ENCODE results near the gene CENPVL1.
"Not testable (repeated sequence)": the region's sequence is repeated elsewhere in the genome, so short reads cannot be mapped to it uniquely, and the experiment has no call there.

Gene CENPVL1

DNA sequence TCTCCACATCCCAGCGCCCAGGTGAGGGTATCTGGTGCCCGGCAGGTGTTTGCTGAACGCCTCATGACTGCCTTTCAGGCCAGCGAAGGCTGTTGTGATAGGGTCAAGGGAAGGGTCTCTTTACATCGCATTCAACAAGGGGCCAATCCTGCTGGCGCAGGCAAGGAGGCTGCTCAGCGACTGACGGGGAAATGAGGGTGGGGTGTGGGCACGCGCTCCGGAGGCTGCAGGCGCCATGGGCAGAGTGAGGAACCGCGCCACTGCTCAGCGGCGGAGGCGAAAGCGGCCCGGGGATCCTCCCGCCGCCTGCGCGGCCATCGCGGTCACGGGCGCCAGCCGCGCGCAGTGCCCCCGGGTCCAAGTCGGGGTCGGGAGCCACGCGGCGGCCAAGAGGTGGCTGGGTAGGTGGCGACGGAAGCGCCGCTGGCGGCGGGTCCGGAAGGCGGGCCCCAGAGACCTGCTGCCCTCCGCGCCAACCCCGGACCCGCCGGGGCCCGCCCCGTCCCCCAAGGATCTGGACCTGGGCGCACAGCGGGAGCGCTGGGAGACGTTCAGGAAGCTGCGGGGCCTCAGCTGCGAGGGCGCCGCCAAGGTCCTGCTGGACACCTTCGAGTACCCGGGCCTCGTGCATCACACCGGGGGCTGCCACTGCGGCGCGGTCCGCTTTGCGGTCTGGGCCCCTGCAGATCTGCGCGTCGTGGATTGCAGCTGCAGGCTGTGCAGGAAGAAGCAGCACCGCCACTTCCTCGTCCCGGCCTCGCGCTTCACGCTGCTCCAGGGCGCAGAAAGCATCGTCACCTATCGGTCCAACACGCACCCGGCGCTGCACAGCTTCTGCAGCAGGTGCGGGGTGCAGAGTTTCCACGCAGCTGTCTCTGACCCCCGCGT is at the start of gene CENPVL1:
TSS of gene CENPVL1 (plus strand) at position 236 of the 888 bp plus-strand sequence. CDS start at position 236, 0 bp downstream.
- FAIRE-seq = not testable (repeated sequence)

DNA sequence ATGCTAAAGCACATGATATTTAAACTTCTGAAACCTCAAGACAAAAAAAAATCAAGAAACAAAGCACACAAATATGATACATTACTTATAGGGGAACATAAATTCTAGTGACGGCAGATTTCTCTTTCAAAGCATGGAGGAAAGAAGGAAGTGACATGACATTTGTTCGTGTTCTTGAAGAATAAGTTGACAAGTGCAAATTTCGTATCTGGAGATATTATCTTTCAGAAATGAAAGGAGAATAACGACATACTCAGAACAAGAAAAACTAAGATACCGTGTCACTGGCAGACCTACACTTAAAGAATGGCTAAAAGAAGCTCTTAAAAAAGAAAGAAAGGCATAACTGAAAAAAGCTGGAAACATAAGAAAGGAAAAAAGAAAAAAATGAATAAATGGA is 44.3 kb upstream of the CENPVL1 start:
- FAIRE-seq = no peak

DNA sequence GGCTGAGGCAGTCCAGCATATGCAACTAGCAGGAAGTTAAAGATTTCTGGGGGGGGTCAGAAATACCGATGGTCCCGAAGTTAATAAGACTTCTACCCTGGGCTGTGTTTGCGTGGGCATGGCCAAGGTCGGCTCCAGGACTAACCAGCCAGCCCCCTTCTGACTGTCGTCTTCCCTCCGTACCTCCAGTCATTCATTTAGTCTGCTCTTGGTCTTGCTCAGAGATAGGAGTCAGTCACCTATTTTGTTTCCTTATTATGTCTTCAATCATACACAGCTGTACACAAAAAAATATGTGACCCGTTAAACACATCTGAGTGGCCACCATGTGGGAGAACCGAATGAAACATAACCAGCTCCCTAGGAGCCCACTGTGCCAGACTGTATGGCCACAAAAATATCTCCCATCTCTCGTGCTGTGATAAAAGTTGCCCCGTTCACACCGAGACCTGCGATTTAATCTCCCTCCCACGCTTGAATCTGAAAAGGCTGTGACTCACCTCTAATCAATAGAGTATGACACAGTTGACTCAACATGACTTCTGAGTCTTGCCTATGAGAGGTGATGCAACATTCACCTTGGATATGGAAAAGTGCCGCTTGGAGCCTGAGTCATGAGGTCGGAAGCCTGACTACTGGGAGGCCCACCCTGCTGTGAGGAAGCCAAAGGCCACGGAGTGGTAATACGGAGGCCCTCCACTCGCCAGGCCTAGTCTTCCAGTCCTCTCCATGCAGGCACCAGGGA is 30.5 kb upstream of the CENPVL1 start:
- not testable (repeated sequence) for FAIRE-seq

DNA sequence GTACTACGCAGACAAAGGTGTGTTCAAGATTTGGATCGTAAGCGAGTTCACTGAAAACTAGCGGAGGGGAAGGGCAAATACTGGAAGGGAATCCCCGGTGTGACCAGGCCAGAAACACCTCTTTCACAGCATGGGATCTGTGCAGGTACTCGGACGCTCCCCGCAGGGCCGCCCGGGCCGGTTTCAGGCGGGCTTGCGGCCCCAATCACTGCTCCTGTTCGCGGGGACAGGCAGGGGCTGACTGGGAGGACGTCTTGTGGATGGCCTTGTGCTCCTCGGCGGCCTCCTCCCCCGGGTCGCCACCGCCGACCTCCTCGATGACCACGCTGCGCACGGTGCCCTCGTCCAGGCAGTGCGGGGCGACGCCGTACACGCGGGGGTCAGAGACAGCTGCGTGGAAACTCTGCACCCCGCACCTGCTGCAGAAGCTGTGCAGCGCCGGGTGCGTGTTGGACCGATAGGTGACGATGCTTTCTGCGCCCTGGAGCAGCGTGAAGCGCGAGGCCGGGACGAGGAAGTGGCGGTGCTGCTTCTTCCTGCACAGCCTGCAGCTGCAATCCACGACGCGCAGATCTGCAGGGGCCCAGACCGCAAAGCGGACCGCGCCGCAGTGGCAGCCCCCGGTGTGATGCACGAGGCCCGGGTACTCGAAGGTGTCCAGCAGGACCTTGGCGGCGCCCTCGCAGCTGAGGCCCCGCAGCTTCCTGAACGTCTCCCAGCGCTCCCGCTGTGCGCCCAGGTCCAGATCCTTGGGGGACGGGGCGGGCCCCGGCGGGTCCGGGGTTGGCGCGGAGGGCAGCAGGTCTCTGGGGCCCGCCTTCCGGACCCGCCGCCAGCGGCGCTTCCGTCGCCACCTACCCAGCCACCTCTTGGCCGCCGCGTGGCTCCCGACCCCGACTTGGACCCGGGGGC is 28.2 kb upstream of the CENPVL1 start:
- FAIRE-seq = not testable (repeated sequence)

DNA sequence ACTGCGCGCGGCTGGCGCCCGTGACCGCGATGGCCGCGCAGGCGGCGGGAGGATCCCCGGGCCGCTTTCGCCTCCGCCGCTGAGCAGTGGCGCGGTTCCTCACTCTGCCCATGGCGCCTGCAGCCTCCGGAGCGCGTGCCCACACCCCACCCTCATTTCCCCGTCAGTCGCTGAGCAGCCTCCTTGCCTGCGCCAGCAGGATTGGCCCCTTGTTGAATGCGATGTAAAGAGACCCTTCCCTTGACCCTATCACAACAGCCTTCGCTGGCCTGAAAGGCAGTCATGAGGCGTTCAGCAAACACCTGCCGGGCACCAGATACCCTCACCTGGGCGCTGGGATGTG is 27.6 kb upstream of the CENPVL1 start, which contains the start of gene CENPVL2:
TSS of gene CENPVL2 (minus strand) at position 112 of the 343 bp plus-strand sequence. CDS start at position 112, 0 bp downstream.
- FAIRE-seq = not testable (repeated sequence)

DNA sequence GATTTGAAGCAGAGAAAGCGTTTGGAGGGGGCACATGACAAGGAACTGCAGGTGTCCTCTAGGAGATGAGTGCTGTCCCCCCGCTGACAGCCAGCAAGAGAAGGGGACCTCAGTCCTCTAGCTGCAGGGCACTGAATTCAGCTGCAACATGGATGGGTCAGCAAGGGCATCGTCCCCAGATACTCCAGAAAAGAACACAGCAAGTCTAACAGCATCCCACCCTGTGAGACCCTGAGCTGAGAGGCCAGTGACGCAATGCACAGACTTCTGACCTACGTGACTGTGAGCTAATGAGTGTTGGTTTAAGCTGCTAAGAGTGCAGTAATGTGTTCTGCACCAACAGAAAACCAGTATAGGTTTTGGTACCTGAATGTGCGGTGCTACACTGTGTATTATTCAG is 16.1 kb upstream of the CENPVL1 start:
- FAIRE-seq = no peak

DNA sequence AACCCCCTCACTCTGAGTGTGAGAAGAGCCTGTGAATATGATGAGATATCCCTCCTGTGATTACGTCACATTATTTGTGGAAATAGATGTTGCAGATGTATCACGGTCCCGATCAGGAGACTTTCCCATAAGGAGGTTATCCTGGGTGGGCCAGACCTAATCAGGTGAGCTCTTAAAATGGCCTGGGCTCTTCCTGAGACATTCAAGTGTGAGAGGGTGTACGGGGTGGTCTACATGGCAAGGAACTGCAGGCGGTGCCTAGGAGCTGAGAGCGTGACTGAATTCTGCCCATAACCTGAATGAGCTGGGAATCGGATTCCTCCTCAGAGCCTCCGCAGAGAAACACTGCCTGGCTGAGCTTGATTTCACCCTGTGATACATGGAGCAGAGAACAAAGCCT is 12.9 kb upstream of the CENPVL1 start:
- FAIRE-seq = no peak

DNA sequence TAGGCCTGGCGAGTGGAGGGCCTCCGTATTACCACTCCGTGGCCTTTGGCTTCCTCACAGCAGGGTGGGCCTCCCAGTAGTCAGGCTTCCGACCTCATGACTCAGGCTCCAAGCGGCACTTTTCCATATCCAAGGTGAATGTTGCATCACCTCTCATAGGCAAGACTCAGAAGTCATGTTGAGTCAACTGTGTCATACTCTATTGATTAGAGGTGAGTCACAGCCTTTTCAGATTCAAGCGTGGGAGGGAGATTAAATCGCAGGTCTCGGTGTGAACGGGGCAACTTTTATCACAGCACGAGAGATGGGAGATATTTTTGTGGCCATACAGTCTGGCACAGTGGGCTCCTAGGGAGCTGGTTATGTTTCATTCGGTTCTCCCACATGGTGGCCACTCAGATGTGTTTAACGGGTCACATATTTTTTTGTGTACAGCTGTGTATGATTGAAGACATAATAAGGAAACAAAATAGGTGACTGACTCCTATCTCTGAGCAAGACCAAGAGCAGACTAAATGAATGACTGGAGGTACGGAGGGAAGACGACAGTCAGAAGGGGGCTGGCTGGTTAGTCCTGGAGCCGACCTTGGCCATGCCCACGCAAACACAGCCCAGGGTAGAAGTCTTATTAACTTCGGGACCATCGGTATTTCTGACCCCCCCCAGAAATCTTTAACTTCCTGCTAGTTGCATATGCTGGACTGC is 2.8 kb downstream of the CENPVL1 start:
- not testable (repeated sequence) for FAIRE-seq

- FAIRE-seq = no peak
Observed at GRCh38 chrX:51728202-51728601, 17.9 kb downstream of the CENPVL1 start.

DNA sequence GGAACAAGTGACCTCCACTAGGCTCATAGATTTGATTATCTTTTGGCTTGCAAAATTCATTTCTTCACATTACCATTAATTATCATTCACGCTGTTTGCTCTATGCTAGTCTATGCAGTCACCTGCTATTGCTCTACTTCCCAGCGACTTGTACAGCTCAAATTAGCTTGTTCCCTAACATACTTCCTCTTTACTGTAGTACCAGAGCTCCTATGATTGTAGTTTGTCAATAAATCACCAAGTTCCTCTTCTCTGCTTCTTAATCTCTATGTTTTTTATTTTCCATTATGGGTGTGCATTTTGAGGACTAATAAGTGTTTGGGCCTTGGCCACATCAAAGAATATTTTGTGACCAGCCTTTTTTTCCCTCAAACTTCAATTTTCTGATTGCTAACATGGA is 26.8 kb downstream of the CENPVL1 start:
- no peak for FAIRE-seq

DNA sequence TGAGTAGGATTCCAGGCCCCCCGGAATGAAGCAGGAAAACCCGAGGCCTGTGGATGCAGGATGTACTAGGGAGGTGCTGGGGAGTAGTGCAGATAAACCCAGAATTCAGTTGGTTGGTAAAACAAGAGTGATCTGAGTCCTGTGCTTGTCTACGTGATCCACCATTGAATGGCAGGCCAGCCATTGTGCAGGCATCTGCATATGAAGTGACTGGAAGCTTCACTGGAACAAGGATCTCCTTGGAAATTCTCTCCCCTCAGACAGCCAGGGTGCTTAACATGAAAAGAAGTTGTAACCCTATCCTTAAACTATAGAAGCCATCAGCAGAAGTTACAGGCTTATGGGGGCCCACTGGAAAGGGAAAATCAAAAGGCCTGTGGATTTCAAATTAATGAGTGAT is 32.3 kb downstream of the CENPVL1 start:
- no peak for FAIRE-seq

GRCh38 chrX:51743179-51743957 is 33.1 kb downstream of the CENPVL1 start, which contains the start of gene GSPT2:
Gene GSPT2 (plus strand): TSS chrX:51743442. CDS start chrX:51743627, 185 bp downstream.
- no peak for FAIRE-seq

DNA sequence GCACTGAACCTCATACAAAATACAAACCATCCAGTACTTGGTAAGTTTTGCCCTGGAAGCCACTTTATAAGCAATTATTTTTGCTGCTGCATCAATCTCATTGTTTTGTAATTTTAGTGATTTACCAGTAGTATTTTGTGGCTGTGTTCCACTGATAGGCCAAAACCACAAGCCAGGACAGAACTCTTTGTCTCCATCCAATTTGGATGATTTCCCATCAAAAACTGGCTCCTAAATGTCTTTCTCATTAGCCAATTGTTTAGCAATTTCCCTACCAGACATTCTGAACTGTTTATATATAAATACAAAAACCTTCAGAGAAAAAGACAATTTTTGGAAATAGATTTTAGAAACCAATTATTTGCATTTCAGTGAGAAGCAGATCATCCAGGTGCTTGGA is 37.4 kb downstream of the CENPVL1 start:
- no peak for FAIRE-seq

DNA sequence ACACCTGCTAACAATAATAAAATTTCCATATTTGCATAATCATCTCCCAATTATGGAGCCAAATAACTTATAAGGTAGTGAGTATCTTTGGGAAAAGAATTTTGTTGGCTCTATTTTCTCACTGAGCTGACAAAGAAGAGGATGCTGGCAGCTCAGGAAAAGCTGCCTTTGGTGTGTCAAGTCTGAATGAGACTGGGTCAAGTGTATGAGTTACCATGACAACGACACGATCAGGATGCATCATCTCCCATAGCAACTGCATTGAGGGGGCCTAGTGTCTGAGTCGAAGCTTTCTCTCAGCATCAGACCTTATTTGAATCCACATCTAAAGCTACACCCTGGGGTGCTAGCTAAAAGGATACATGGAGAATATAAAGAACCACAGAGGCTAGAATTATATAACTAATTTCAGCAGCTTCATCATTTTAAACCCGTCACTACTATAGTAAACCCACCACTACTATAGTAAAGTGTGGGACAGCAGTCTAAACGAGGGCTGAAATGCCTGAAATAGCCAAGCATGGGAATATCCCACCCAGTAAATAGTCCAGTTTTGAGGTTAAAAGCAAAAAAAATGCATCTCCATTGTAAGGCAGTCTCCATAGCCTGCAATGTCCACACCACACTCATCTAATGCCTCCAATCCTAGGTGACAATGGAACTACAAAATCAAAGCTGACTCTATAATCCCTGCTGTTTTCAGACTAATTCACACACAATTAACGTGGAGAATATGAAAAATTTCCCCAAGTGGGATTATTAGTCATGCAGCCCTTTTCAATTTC is 48.9 kb downstream of the CENPVL1 start:
- FAIRE-seq = no peak

GRCh38 chrX:51760657-51761056 is 50.3 kb downstream of the CENPVL1 start:
- no peak for FAIRE-seq

Measured in A204.1 (cell line).